HG03108 (cell line): ENCODE measurements around the gene LRRC4C.
A peak's percentile ranks its signal among the peaks of the same experiment; 100 is the strongest.

ENCODE experiments used
- ATAC-seq: cut with Tn5 transposase; IDR thresholded peaks from one replicate; pipeline ENCODE4 v1.9.1; 2021; ENCODE audit warnings: moderate library complexity; ENCODE audit not compliant: unreplicated experiment

LRRC4C gene

GRCh38 chr11:40271361-40271760, 1188.1 kb downstream of the LRRC4C start:
- ATAC-seq, result no peak

- ATAC-seq, result no peak
Measured at GRCh38 chr11:40269865-40270264, 1189.6 kb downstream of the LRRC4C start.

- ATAC-seq, result no peak
Measured at GRCh38 chr11:40268551-40268950, 1190.9 kb downstream of the LRRC4C start.

- ATAC-seq, result no peak
Measured at GRCh38 chr11:40255457-40255856, 1204.0 kb downstream of the LRRC4C start.

- no peak for ATAC-seq
Measured at GRCh38 chr11:40253166-40253565, 1206.3 kb downstream of the LRRC4C start.

GRCh38 chr11:40252236-40252635, 1207.2 kb downstream of the LRRC4C start:
- ATAC-seq, result no peak

GRCh38 chr11:40246983-40247382, 1212.5 kb downstream of the LRRC4C start:
- no peak for ATAC-seq

GRCh38 chr11:40241524-40242051, 1217.9 kb downstream of the LRRC4C start:
- peak; percentile 94 for ATAC-seq

GRCh38 chr11:40240284-40240683, 1219.2 kb downstream of the LRRC4C start:
- ATAC-seq, result no peak

GRCh38 chr11:40236526-40236925, 1222.9 kb downstream of the LRRC4C start:
- no peak for ATAC-seq

GRCh38 chr11:40235841-40236240, 1223.6 kb downstream of the LRRC4C start:
- no peak for ATAC-seq

- no peak for ATAC-seq
Measured at GRCh38 chr11:40230821-40231220, 1228.6 kb downstream of the LRRC4C start.

GRCh38 chr11:40228662-40229061, 1230.8 kb downstream of the LRRC4C start:
- no peak for ATAC-seq

- ATAC-seq, result peak; percentile 93
Measured at GRCh38 chr11:40227730-40228129, 1231.7 kb downstream of the LRRC4C start.

- ATAC-seq, result no peak
Measured at GRCh38 chr11:40226654-40227053, 1232.8 kb downstream of the LRRC4C start.

GRCh38 chr11:40223596-40224330, 1235.7 kb downstream of the LRRC4C start:
- ATAC-seq, result no peak

GRCh38 chr11:40219401-40219800, 1240.1 kb downstream of the LRRC4C start:
- no peak for ATAC-seq

- no peak for ATAC-seq
Measured at GRCh38 chr11:40215556-40215955, 1243.9 kb downstream of the LRRC4C start.

GRCh38 chr11:40207416-40207815, 1252.0 kb downstream of the LRRC4C start:
- ATAC-seq, result no peak

- ATAC-seq, result no peak
Measured at GRCh38 chr11:40204228-40204627, 1255.2 kb downstream of the LRRC4C start.

- no peak for ATAC-seq
Measured at GRCh38 chr11:40203606-40204005, 1255.8 kb downstream of the LRRC4C start.

- no peak for ATAC-seq
Measured at GRCh38 chr11:40202589-40203270, 1256.7 kb downstream of the LRRC4C start.
